Thoracic aorta (tissue), 2 donors: Measurements from ENCODE around the gene ASS1. TPM values are rescaled to one million over a fixed set of nuclear protein-coding genes. Genes with fewer than 3 reads are reported as not detected.

Experiments
- ATAC-seq: fragments of 150-250 bp; one replicate; pipeline ENCODE4 v1.8.0; 2017; ENCODE audit warnings: low read depth; ENCODE audit not compliant: insufficient number of reproducible peaks, low FRiP score
- DNase-seq: peaks from one replicate; pipeline ENCODE4 v3.0.0-alpha.2; 2020; ENCODE audit warnings: low spot score
- H3K27ac ChIP-seq, 2 donors: fragments of 200-600 bp; sonication (generic); 1 replicate in 1 of 2; 2 replicates in 1 of 2; pipeline ENCODE4 v1.5.1; 2016; ENCODE audit warnings: mild to moderate bottlenecking in 2 of 2, moderate library complexity in 2 of 2
- H3K27me3 ChIP-seq: fragments of 200-600 bp; sonication (generic); replicated peaks from 2 replicates; pipeline ENCODE4 v1.6.0; 2016; ENCODE audit warnings: mild to moderate bottlenecking; ENCODE audit not compliant: insufficient read depth
- H3K36me3 ChIP-seq: fragments of 200-600 bp; sonication (generic); one replicate; pipeline ENCODE4 v1.5.1; 2016
- H3K4me1 ChIP-seq, 2 donors: fragments of 200-600 bp; sonication (generic); 1 replicate in 1 of 2; 2 replicates in 1 of 2; pipeline versions ENCODE4 v1.5.1 to v1.6.0; 2016; ENCODE audit warnings: low read depth in 2 of 2, mild to moderate bottlenecking in 1 of 2; ENCODE audit not compliant: control insufficient read depth in 1 of 2
- H3K4me3 ChIP-seq: fragments of 200-600 bp; sonication (generic); 2 replicates; pipeline ENCODE4 v1.5.1; 2016; ENCODE audit warnings: mild to moderate bottlenecking
- H3K9me3 ChIP-seq: fragments of 200-600 bp; sonication (generic); 2 replicates; pipeline ENCODE4 v1.5.1; 2016
- total RNA-seq, 2 donors: library from RNA; depleted of rRNA; stranded (reverse); fragments of >200 nt; gene quantifications; one replicate each; pipeline versions ENCODE4 v1.1.0 to v1.2.3, GENCODE V29; 2016
- TF ChIP-seq, protein P1 (sequence below): fragments of 200-600 bp; sonication (generic); IDR thresholded peaks from one replicate; pipeline ENCODE4 v1.5.1; 2019; ENCODE audit warnings: antibody characterized with exemption

The ASS1 gene
- total RNA-seq, 2 donors from 2014 or later = 65.4 to 81.7 TPM

DNA sequence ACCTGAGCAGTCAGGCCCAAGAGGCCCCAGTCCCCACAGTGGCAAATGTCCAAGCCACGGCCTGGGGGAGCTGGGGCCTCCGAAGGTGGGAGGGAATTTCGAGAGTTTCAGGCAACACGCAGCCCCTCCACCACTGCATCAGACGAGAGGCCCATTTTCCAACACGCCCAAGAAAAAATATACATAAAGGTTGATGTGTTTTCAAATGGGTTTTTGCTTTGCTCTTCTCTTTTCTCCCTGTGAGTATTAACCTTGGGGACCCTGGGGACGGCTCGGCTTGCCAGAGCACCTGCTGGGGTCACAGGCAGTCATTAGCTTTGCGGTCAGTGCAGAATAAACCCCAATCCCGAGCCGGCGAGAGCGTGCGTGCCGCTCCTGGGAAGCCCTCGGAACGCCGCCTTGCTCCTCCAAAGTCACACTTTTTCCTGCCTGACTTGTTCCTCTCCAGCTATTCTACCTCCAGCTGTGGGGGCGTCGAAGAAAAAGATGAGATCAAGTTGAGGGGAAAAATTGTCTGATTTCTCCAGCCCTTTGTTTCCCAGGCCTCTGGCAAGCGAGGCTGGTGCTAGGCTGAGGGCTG, 31.5 kb downstream of the ASS1 start:
- TF ChIP-seq, protein P1, sequence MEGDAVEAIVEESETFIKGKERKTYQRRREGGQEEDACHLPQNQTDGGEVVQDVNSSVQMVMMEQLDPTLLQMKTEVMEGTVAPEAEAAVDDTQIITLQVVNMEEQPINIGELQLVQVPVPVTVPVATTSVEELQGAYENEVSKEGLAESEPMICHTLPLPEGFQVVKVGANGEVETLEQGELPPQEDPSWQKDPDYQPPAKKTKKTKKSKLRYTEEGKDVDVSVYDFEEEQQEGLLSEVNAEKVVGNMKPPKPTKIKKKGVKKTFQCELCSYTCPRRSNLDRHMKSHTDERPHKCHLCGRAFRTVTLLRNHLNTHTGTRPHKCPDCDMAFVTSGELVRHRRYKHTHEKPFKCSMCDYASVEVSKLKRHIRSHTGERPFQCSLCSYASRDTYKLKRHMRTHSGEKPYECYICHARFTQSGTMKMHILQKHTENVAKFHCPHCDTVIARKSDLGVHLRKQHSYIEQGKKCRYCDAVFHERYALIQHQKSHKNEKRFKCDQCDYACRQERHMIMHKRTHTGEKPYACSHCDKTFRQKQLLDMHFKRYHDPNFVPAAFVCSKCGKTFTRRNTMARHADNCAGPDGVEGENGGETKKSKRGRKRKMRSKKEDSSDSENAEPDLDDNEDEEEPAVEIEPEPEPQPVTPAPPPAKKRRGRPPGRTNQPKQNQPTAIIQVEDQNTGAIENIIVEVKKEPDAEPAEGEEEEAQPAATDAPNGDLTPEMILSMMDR = no peak
- DNase-seq (no peak), ATAC-seq (no peak)
- H3K4me1 ChIP-seq = no peaks in the 10 kb centered on the region
- no peaks in the 10 kb centered on the region for H3K9me3 ChIP-seq
- H3K27me3 ChIP-seq = no peaks in the 10 kb centered on the region
- no peak overlapping the region for H3K4me3 ChIP-seq
- no peak overlapping the region for H3K27ac ChIP-seq
- H3K36me3 ChIP-seq = peaks cover 2% of the 10 kb centered on the region

DNA sequence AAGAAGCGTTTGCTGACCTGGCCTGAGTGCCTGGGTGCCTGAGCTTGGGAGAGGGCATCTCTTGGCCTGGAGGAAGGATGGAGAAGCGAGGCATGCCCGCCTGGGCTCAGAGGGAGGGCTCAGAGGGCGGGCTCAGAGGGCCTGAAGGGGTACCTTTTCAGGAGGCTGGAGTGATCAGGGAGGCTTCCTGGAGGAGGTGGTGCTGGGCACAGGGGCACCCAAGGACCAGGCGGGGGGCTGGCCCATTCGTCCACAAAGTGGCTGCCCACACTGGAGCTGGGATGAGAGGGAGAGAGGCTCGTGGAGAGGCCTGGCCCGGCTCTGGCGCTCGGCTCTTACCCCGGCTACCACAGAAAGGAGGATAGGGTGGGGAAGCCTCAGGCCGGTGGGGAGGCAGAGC, 32.8 kb downstream of the ASS1 start:
- ATAC-seq (no peak), DNase-seq (no peak)
- H3K4me3 ChIP-seq = no peak overlapping the region
- H3K4me1 ChIP-seq = no peaks in the 10 kb centered on the region
- no peaks in the 10 kb centered on the region for H3K9me3 ChIP-seq
- H3K36me3 ChIP-seq = peaks cover 6% of the 10 kb centered on the region
- no peaks in the 10 kb centered on the region for H3K27me3 ChIP-seq
- TF ChIP-seq, protein P1 = no peak
- H3K27ac ChIP-seq = no peak overlapping the region

DNA sequence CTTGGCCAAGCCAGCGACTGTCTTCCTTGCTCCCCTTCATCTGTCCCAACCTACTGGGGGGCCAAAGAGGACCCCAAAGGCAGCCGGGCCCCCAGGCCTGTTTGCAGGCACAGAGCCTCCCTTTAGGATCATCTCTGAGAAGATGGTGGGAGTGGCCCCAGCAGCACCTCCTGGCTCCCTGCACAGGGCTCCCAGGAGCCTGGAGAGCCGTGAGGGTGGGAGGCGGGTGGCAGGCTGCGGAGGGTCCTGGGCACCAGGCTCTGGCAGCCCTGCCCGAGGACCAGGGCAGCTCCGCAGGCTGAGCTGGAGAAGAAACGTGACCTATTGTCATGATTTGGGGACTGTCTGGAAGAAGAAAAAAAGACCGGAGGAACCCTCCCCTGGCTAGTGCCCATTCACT, 33.4 kb downstream of the ASS1 start:
- Histone ChIP-seq H3K9me3 (no peaks in the 10 kb centered on the region), H3K27ac (no peak overlapping the region), H3K27me3 (no peaks in the 10 kb centered on the region), H3K36me3 (peaks cover 6% of the 10 kb centered on the region), H3K4me1 (no peaks in the 10 kb centered on the region), H3K4me3 (no peak overlapping the region)
- ATAC-seq (no peak), DNase-seq (no peak)
- TF ChIP-seq, protein P1 = no peak

DNA sequence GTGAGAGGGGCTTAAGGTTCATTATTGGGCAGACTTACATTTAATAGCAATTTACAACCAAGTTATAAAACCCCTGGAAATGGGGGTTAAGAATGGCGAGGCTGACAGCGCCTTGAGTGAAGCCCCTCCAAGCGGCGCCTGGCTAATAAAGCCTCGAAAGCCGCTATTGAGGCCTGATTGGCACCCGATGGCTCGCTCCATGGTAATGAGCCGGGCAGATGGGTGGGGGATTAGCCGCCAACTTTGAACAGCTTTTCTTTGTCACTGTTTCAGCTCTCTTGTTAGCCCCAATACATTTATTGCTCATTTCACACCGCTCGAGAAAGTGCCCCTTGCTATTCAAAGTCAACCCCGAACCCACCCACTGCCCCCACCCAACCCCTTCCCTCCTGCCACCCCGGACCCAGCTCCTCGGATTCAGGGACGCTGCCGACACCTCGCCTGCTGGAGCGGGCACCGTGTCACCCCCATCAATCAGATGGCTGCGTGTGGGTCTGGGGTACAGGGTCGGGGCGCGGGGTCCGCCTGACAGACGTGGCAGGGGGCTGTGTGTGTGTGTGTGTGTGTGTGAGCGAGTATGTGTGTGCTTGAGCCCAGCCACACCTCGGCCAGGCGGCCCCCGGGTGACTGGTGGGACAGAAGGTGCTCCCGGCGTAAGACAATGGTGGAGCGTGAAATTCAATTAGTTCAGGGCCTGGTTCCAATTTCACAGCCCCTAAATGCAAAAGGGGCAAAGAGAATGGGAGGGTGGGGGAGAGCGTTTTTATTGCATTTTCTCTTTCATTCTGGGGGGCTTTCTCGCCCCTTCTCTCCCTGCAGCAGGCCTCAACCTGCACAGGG, 34.2 kb downstream of the ASS1 start:
- no peaks in the 10 kb centered on the region for H3K9me3 ChIP-seq
- H3K4me3 ChIP-seq = no peak overlapping the region
- no peak for DNase-seq
- H3K4me1 ChIP-seq = no peaks in the 10 kb centered on the region
- H3K27ac ChIP-seq = no peak overlapping the region
- H3K36me3 ChIP-seq = peaks cover 6% of the 10 kb centered on the region
- no peak for ATAC-seq
- no peaks in the 10 kb centered on the region for H3K27me3 ChIP-seq
- TF ChIP-seq, protein P1 = no peak

DNA sequence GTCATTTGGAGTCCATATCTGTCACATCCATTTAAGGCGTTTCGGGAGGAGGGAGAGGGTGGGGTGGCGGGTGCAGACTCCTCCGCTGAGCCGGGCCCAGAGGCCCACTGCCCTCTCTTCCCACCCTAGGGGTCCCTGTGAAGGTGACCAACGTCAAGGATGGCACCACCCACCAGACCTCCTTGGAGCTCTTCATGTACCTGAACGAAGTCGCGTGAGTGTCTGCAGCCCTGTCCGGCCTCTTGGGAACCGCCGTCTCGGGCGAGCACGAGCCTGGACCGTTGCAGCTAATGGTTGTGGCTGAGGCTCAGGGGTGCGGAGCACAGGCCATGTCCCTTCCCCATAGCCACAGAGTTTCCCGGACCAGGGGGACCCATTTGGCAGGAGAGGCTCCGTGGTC, 34.8 kb downstream of the ASS1 start:
- Histone ChIP-seq H3K9me3 (no peaks in the 10 kb centered on the region), H3K27ac (no peak overlapping the region), H3K4me1 (no peaks in the 10 kb centered on the region), H3K4me3 (no peak overlapping the region), H3K36me3 (peaks cover 6% of the 10 kb centered on the region), H3K27me3 (no peaks in the 10 kb centered on the region)
- DNase-seq (no peak), ATAC-seq (no peak)
- TF ChIP-seq, protein P1 = no peak
